Measurements from ENCODE around the gene MT1X.
"Not testable (repeated sequence)": the region's sequence is repeated elsewhere in the genome, so short reads cannot be mapped to it uniquely, and the experiment has no call there.

The MT1X gene

DNA sequence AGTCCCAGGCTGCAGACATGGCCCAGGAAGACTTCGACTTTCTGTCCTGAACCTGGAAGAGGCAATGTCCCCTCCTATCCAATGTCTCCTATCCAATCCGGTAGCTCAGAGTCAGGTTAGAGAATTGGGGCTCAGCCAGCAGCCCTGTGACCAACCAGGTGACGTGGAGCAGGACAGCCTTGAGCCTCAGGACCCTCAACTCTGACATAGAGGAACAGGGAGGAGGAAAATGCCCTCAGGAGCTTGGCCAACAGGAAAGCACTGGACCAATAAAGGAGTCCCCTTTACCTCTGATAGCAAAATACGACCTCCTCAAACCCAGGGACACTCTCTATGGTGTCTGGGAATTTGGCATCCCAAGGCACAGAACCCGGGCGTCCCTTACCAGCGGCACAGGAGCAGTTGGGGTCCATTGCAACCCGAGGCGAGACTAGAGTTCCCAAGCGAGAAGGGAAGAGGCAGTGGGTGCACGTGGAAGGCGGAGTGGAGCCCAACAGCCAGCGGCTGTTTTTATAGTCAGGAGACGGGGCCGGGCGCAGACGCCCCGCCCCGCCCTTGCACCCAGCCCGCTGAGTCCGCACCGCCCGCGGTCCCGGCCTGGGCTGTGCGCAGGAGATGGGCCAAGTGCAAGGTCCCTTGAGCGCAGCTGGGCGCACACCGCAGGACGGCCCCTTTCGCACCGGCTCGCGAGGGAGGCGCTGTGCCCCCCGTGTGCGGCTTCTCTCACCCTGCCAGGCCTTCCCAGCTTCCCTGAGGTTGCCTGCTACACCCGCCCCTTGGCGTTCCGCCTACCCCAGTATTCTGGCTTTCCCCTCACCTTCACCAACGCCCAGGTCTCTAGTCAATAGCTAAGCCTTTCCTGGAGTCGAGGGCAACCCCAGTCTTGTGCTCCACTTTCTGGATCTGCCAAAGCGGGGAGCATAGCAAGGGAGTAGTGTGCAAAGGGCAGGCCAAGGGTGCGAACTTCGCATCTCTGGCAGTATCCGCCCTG is 14.4 kb upstream of the MT1X start, which contains the start of gene MT1G:
Gene MT1G, minus strand, starts transcription at position 485 of the 991 bp plus-strand sequence. Its CDS starts 72 bp downstream, at position 413.
- Mint-ChIP-seq H3K4me3 (peak within 1 kb of the TSS; percentile 64), H3K36me3 (ENCODE audit: low read depth) (peaks cover 1% of the 10 kb centered on the region), H3K9me3 (no peaks in the 10 kb centered on the region), H3K27ac (no peak within 1 kb of the TSS), H3K4me1 (ENCODE audit: low read depth) (peaks cover 24% of the 10 kb centered on the region), H3K27me3 (peaks cover 65% of the 10 kb centered on the region)
- peak; percentile 59 for DNase-seq

GRCh38 chr16:56669005-56669839 is 13.0 kb upstream of the MT1X start, which contains the start of gene MT1H:
Gene MT1H (plus strand): TSS chr16:56669814. CDS start chr16:56669885, 71 bp downstream.
- peaks cover 73% of the 10 kb centered on the region for H3K27me3 Mint-ChIP-seq
- H3K27ac Mint-ChIP-seq: no peak within 1 kb of the TSS
- no peaks in the 10 kb centered on the region for H3K9me3 Mint-ChIP-seq
- H3K4me1 Mint-ChIP-seq (ENCODE audit: low read depth): peaks cover 22% of the 10 kb centered on the region
- peaks cover 1% of the 10 kb centered on the region for H3K36me3 Mint-ChIP-seq (ENCODE audit: low read depth)
- DNase-seq: no peak
- no peak within 1 kb of the TSS for H3K4me3 Mint-ChIP-seq

DNA sequence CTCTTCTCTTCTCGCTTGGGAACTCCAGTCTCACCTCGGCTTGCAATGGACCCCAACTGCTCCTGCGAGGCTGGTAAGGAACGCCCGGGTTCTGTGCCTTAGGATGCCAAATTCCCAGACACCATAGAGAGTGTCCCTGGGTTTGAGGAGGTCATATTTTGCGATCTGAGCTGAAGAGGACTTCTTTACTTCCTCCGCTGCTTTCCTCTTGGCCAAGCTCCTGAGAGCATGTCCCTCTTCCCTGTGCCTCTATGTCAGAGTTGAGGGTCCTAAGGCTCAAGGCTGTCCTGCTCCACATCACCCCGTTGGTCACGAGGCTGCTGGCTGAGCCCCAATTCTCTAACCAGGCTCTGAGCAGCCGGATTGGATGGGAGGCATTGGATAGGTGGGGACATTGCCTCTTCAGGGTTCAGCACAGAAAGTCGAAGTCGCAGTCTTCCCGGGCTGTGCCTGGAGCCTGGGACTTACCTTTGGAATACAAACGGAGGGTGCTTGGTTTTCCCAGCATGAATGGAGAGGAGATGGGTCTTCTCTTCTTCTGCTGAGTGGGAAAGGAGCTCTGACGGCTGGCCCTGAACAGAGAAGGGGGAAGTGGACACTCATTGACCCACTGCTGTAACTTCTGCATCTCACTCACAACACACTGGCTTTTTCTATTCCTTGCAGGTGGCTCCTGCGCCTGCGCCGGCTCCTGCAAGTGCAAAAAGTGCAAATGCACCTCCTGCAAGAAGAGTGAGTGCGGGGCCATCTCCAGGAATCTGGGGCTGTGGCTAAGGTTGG is 12.2 kb upstream of the MT1X start:
- peaks cover 78% of the 10 kb centered on the region for H3K27me3 Mint-ChIP-seq
- H3K36me3 Mint-ChIP-seq (ENCODE audit: low read depth): peaks cover 1% of the 10 kb centered on the region
- no peak for DNase-seq
- no peak overlapping the region for H3K4me3 Mint-ChIP-seq
- peaks cover 23% of the 10 kb centered on the region for H3K4me1 Mint-ChIP-seq (ENCODE audit: low read depth)
- H3K9me3 Mint-ChIP-seq: no peaks in the 10 kb centered on the region
- H3K27ac Mint-ChIP-seq: no peak overlapping the region

- Mint-ChIP-seq H3K4me1 (ENCODE audit: low read depth) (peaks cover 28% of the 10 kb centered on the region), H3K27me3 (peaks cover 84% of the 10 kb centered on the region), H3K4me3 (no peak overlapping the region), H3K36me3 (ENCODE audit: low read depth) (peaks cover 1% of the 10 kb centered on the region), H3K9me3 (no peaks in the 10 kb centered on the region), H3K27ac (no peak overlapping the region)
- no peak for DNase-seq
Observed at GRCh38 chr16:56670620-56670934, 11.7 kb upstream of the MT1X start.

GRCh38 chr16:56671691-56672090 is 10.6 kb upstream of the MT1X start:
- Mint-ChIP-seq H3K27me3 (peaks cover 79% of the 10 kb centered on the region), H3K4me1 (ENCODE audit: low read depth) (peaks cover 33% of the 10 kb centered on the region)
- not testable (repeated sequence) for H3K9me3 Mint-ChIP-seq; H3K4me3 Mint-ChIP-seq; DNase-seq; H3K27ac Mint-ChIP-seq; H3K36me3 Mint-ChIP-seq (ENCODE audit: low read depth)

- H3K36me3 Mint-ChIP-seq (ENCODE audit: low read depth); H3K9me3 Mint-ChIP-seq; H3K4me3 Mint-ChIP-seq; H3K27ac Mint-ChIP-seq; DNase-seq: not testable (repeated sequence)
- Mint-ChIP-seq H3K27me3 (peaks cover 74% of the 10 kb centered on the region), H3K4me1 (ENCODE audit: low read depth) (peaks cover 33% of the 10 kb centered on the region)
Observed at GRCh38 chr16:56672171-56672570, 10.1 kb upstream of the MT1X start.

DNA sequence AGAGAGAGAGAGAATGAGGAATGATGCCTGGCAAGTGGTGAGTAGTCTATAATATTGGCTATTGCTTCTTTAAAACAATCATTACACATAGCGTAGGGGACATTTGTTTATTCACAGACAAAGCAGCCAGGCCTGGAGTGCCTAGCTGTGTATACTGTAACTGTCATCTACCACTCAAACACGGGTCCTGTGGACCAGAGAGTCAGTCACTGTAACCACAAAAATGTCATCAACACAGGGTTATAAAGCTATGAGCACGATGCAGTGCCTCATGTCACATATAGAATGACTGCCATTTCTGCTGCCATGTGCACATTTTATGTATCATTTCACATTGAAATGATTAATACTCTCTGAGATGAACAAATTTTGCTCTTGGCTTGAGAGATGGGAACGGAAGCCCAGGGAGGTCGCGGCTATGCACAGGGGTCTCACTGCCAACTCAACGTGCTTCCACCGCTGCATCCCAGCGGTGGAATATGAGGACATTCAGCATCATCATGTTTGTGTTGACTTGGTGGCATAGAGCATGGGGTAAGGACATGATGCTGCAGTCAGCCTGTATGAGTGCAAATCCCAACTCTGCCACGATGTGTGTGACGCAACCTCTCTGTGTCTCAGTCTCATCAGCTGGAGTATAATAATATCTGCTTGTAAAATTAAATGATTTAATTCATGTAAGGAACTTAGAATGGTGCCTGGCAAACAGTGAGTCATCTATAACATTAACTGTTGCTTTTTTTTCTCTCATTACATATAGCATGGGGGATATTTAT is 9.3 kb upstream of the MT1X start:
- no peaks in the 10 kb centered on the region for H3K36me3 Mint-ChIP-seq (ENCODE audit: low read depth)
- H3K27me3 Mint-ChIP-seq: peaks cover 67% of the 10 kb centered on the region
- no peak overlapping the region for H3K27ac Mint-ChIP-seq
- peaks cover 30% of the 10 kb centered on the region for H3K4me1 Mint-ChIP-seq (ENCODE audit: low read depth)
- no peak overlapping the region for H3K4me3 Mint-ChIP-seq
- DNase-seq: no peak
- H3K9me3 Mint-ChIP-seq: no peaks in the 10 kb centered on the region

GRCh38 chr16:56673921-56674320 is 8.3 kb upstream of the MT1X start:
- H3K9me3 Mint-ChIP-seq: no peaks in the 10 kb centered on the region
- H3K27me3 Mint-ChIP-seq: peaks cover 58% of the 10 kb centered on the region
- no peaks in the 10 kb centered on the region for H3K36me3 Mint-ChIP-seq (ENCODE audit: low read depth)
- peaks cover 24% of the 10 kb centered on the region for H3K4me1 Mint-ChIP-seq (ENCODE audit: low read depth)
- no peak overlapping the region for H3K4me3 Mint-ChIP-seq
- no peak overlapping the region for H3K27ac Mint-ChIP-seq
- DNase-seq: no peak

- not testable (repeated sequence) for H3K9me3 Mint-ChIP-seq; H3K27ac Mint-ChIP-seq; H3K36me3 Mint-ChIP-seq (ENCODE audit: low read depth); H3K4me3 Mint-ChIP-seq; DNase-seq
- Mint-ChIP-seq H3K4me1 (ENCODE audit: low read depth) (peaks cover 19% of the 10 kb centered on the region), H3K27me3 (peaks cover 52% of the 10 kb centered on the region)
Observed at GRCh38 chr16:56674570-56674969, 7.7 kb upstream of the MT1X start.

DNA sequence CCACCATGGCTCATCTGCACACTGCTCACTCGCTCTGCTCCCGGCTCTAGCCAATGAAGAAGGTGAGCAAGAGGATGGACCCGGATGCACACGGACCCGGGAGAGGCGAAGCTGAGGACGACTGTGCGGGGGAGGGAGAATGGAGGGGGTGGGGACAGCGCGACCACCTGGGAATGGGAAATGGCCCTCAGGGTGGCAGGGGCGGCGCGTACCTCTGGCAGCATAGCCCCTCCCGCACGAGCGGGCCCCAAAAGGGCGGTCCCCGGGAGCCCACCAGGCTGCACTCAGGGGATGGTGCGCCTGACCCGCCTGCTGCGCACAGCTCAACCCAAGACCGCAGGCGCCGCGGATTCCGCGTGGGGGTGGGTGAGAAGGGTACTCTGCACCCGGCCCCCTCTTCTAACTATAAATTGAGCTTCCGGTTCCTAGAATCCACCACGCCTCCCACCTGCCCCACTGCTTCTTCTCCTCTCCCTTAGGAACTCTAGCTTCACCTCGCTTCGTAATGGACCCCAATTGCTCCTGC is 6.5 kb upstream of the MT1X start:
- Mint-ChIP-seq H3K27ac (peak overlapping the region; percentile 30), H3K27me3 (peaks cover 40% of the 10 kb centered on the region), H3K4me1 (ENCODE audit: low read depth) (peaks cover 20% of the 10 kb centered on the region), H3K4me3 (peak overlapping the region; percentile 48), H3K36me3 (ENCODE audit: low read depth) (no peaks in the 10 kb centered on the region), H3K9me3 (no peaks in the 10 kb centered on the region)
- DNase-seq: peak; percentile 74

- peaks cover 2% of the 10 kb centered on the region for H3K36me3 Mint-ChIP-seq (ENCODE audit: low read depth)
- no peak overlapping the region for H3K4me3 Mint-ChIP-seq
- H3K27ac Mint-ChIP-seq: no peak overlapping the region
- H3K9me3 Mint-ChIP-seq: no peaks in the 10 kb centered on the region
- no peak for DNase-seq
- H3K4me1 Mint-ChIP-seq (ENCODE audit: low read depth): peaks cover 25% of the 10 kb centered on the region
- peaks cover 24% of the 10 kb centered on the region for H3K27me3 Mint-ChIP-seq
Observed at GRCh38 chr16:56677474-56677873, 4.8 kb upstream of the MT1X start.

DNA sequence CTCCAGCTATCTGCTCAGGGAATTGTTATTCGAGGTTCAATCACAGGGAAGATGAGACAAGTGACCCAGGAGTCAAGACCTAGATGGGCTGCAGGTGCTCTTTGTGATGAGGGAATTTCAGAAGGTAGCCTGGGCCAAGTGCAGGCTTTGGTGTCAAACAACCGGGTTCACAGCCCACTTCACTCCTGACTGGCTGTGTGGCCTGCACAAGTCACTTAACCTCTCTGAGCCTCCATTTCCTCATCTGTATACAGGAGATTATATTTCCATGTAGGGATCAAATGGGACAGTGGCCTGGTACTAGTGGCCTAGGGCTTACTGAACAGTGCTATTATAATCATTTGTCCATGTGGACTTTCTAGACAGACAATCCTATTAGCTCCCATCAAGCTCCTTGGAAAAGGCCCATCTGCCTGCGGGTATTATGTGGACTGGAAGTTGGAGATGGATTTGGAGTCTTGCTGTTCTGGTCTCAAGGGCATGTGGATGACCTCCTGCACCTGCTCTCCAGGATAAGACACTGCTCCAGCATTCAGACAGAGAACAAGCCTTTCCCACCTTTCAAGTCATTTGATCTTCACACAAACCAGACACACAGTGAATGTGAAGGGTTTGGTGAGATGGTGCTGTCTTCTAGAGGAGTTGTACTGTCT is 3.1 kb upstream of the MT1X start:
- Mint-ChIP-seq H3K4me3 (no peak overlapping the region), H3K4me1 (ENCODE audit: low read depth) (peaks cover 37% of the 10 kb centered on the region), H3K27me3 (peaks cover 12% of the 10 kb centered on the region), H3K27ac (no peak overlapping the region), H3K9me3 (no peaks in the 10 kb centered on the region), H3K36me3 (ENCODE audit: low read depth) (peaks cover 13% of the 10 kb centered on the region)
- no peak for DNase-seq

GRCh38 chr16:56679818-56680217 is 2.5 kb upstream of the MT1X start:
- no peak for DNase-seq
- Mint-ChIP-seq H3K4me3 (no peak overlapping the region), H3K36me3 (ENCODE audit: low read depth) (peaks cover 16% of the 10 kb centered on the region), H3K9me3 (no peaks in the 10 kb centered on the region), H3K27ac (no peak overlapping the region), H3K27me3 (peaks cover 8% of the 10 kb centered on the region), H3K4me1 (ENCODE audit: low read depth) (peaks cover 39% of the 10 kb centered on the region)

Data from activated T-cell treated with anti-CD3 and anti-CD28 coated beads, Interleukin-2, amount 50 U/mL, for 24 hours (primary cell).